Skeletal muscle satellite cell (primary cell): ENCODE results near the gene CTSS.
"Not testable (repeated sequence)": the region's sequence is repeated elsewhere in the genome, so short reads cannot be mapped to it uniquely, and the experiment has no call there.

Experiments used
- H3K27me3 ChIP-seq: 2 replicates; pipeline ENCODE4 v1.7.0; 2013; ENCODE audit warnings: low read length; ENCODE audit not compliant: control insufficient read depth, insufficient read depth
- H3K36me3 ChIP-seq: 2 replicates; pipeline ENCODE4 v1.7.0; 2013; ENCODE audit warnings: mild to moderate bottlenecking, control low read depth, low read length; ENCODE audit not compliant: insufficient read depth
- H3K4me1 ChIP-seq: 2 replicates; pipeline ENCODE4 v1.7.0; 2013; ENCODE audit warnings: low read length; ENCODE audit not compliant: control insufficient read depth, insufficient read depth
- H3K4me2 ChIP-seq: 2 replicates; pipeline ENCODE4 v1.7.0; 2013; ENCODE audit warnings: mild to moderate bottlenecking, low read length
- H3K4me3 ChIP-seq: 2 replicates; pipeline ENCODE4 v1.7.0; 2013; ENCODE audit warnings: low read length
- H3K9ac ChIP-seq: 2 replicates; pipeline ENCODE4 v1.7.0; 2013; ENCODE audit warnings: mild to moderate bottlenecking, low read depth, low read length, moderate library complexity
- H3K9me3 ChIP-seq: replicated peaks from 2 replicates; pipeline ENCODE4 v1.7.0; 2013; ENCODE audit warnings: mild to moderate bottlenecking, control low read depth, low read length

The CTSS gene

DNA sequence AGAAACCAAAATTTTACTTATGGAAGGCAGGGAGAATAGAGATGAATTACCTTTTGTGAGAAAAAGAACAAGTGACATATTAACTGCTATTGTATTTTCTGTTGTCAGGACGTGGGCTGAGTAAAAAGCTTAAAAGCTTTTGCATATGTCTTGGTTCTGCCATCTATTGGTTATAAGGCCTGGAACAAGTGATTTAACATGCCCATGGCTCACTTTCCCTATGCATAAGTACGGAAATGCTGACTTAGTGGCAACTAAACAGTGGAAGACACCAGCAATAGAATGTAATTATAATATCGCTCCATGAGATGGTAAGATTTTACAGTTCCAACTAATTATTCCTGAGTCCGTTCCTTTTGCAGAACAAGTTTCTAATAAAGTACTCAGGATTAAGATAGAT lies 6.7 kb upstream of the CTSS start:
- Histone ChIP-seq H3K4me2 (no peak overlapping the region), H3K4me3 (no peak overlapping the region), H3K36me3 (no peaks in the 10 kb centered on the region), H3K9ac (no peak overlapping the region), H3K9me3 (no peaks in the 10 kb centered on the region), H3K27me3 (no peaks in the 10 kb centered on the region), H3K4me1 (no peaks in the 10 kb centered on the region)

DNA sequence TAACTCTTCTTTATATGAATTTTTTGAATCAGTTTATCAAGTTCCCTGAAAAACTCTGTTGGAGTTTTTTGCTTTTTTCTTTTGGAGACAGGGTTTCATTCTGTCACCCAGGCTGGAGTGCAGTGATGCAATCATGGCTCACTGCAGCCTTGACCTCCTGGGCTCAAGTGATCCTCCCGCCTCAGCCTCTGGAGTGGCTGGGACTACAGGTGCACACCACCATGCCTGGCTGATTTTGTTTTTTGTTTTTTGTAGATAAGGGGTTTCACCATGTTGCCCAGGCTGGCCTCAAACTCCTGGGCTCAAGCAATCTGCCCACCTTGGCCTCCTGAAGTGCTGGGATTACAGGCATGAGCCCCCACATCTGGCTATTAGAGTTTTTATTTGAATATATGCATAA lies 2.1 kb upstream of the CTSS start:
- not testable (repeated sequence) for H3K9ac ChIP-seq, H3K36me3 ChIP-seq, H3K9me3 ChIP-seq, H3K4me2 ChIP-seq, H3K27me3 ChIP-seq, H3K4me3 ChIP-seq
- peaks cover 11% of the 10 kb centered on the region for H3K4me1 ChIP-seq

GRCh38 chr1:150765977-150766301 lies 361 bp upstream of the CTSS start:
- not testable (repeated sequence) for H3K9me3 ChIP-seq, H3K9ac ChIP-seq, H3K4me3 ChIP-seq, H3K36me3 ChIP-seq, H3K27me3 ChIP-seq
- H3K4me2 ChIP-seq, result peak overlapping the region; percentile 53
- H3K4me1 ChIP-seq, result peaks cover 11% of the 10 kb centered on the region

- Histone ChIP-seq H3K4me3 (no peak overlapping the region), H3K4me2 (peak overlapping the region; percentile 53), H3K27me3 (no peaks in the 10 kb centered on the region), H3K36me3 (no peaks in the 10 kb centered on the region), H3K9ac (peak overlapping the region; percentile 26), H3K9me3 (no peaks in the 10 kb centered on the region), H3K4me1 (peaks cover 11% of the 10 kb centered on the region)
These were observed 919 bp downstream of the CTSS start for GRCh38 chr1:150764617-150765101.

DNA sequence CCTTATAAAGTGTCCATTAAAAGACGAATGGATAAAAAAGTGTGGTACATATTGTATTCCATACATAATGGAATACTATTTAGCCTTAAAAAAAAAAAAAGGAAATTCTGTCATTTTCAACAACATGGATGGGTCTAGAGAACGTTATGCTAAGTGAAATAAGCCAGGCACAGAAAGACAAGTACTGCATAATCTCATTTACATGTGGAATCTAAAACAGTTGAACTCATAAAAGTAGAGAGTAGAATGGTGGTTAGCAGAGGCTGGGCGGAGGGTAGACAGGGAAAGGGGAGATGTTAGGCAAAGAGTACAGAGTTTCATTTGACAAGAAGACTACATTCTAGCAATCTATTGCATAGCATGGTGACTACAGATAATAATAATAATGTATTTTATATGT lies 2.6 kb downstream of the CTSS start:
- Histone ChIP-seq H3K36me3 (no peaks in the 10 kb centered on the region), H3K9me3 (no peaks in the 10 kb centered on the region), H3K4me2 (no peak overlapping the region), H3K4me1 (peaks cover 11% of the 10 kb centered on the region), H3K27me3 (no peaks in the 10 kb centered on the region), H3K9ac (no peak overlapping the region), H3K4me3 (no peak overlapping the region)

DNA sequence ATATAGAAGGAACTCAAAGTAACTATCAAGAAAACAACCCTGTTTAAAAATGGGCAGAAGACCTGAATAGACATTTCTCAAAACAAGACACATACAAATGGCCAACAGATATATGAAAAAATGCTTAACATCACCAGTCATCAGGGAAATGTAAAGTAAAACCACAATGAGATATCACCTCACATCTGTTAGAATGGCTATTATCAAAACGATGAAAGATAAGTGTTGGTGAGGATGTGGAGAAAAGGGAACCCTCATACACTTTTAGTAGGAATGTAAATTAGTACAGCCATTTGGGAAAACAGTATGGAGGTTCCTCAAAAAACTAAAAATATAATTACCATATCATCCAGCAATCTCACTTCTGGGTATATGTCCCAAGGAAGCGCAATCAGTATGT lies 3.0 kb downstream of the CTSS start:
- Histone ChIP-seq H3K4me2 (no peak overlapping the region), H3K4me1 (peaks cover 11% of the 10 kb centered on the region), H3K27me3 (no peaks in the 10 kb centered on the region), H3K9ac (no peak overlapping the region), H3K9me3 (no peaks in the 10 kb centered on the region), H3K4me3 (no peak overlapping the region), H3K36me3 (no peaks in the 10 kb centered on the region)

- H3K27me3 ChIP-seq, result no peaks in the 10 kb centered on the region
- H3K4me1 ChIP-seq, result peaks cover 11% of the 10 kb centered on the region
- no peaks in the 10 kb centered on the region for H3K9me3 ChIP-seq
- H3K4me3 ChIP-seq, result no peak overlapping the region
- no peaks in the 10 kb centered on the region for H3K36me3 ChIP-seq
- no peak overlapping the region for H3K4me2 ChIP-seq
- no peak overlapping the region for H3K9ac ChIP-seq
These were observed 3.8 kb downstream of the CTSS start for GRCh38 chr1:150761801-150762200.

GRCh38 chr1:150760013-150760412 lies 5.6 kb downstream of the CTSS start:
- Histone ChIP-seq H3K36me3 (no peaks in the 10 kb centered on the region), H3K4me3 (no peak overlapping the region), H3K9me3 (no peaks in the 10 kb centered on the region), H3K27me3 (no peaks in the 10 kb centered on the region), H3K9ac (no peak overlapping the region), H3K4me1 (peaks cover 8% of the 10 kb centered on the region), H3K4me2 (no peak overlapping the region)

GRCh38 chr1:150753416-150753815 lies 12.2 kb downstream of the CTSS start:
- no peaks in the 10 kb centered on the region for H3K36me3 ChIP-seq

GRCh38 chr1:150751443-150751842 lies 14.1 kb downstream of the CTSS start:
- no peaks in the 10 kb centered on the region for H3K36me3 ChIP-seq
- H3K9me3 ChIP-seq, result no peaks in the 10 kb centered on the region
- no peak overlapping the region for H3K9ac ChIP-seq
- H3K4me2 ChIP-seq, result no peak overlapping the region
- no peaks in the 10 kb centered on the region for H3K27me3 ChIP-seq
- H3K4me3 ChIP-seq, result no peak overlapping the region
- H3K4me1 ChIP-seq, result no peaks in the 10 kb centered on the region

More at GRCh38 chr1:150753416-150753815, 12.2 kb downstream of the CTSS start:
- Histone ChIP-seq H3K9me3 (no peaks in the 10 kb centered on the region), H3K9ac (no peak overlapping the region), H3K27me3 (no peaks in the 10 kb centered on the region), H3K4me1 (no peaks in the 10 kb centered on the region), H3K4me2 (no peak overlapping the region), H3K4me3 (no peak overlapping the region)

DNA sequence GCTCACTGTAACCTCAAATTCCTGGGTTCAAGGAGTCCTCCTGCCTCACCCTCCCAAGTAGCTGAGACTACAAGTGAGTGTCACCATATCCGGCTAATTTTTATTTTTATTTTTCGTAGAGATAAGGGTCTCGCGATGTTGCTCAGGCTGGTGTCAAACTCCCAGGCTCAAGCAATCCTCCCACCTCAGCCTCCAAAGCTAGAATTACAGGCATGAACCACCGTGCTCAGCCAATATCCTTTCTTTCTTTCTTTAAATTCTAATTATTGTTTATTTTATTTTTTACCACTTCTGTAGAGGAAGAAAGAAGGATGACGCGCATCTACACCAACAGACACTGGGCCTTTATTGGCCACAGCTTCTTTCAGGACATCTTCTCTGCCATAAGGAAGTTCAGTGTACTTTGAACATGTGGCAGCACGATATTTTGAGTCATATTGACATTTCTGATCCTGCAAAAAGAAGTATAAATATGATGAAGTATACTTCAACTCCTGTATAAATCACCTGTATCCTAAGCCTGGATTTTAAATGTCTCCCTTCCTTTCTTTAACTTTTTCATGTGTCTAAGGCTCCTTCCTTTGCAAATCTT lies 15.8 kb downstream of the CTSS start:
- Histone ChIP-seq H3K27me3 (no peaks in the 10 kb centered on the region), H3K4me3 (no peak overlapping the region), H3K9me3 (no peaks in the 10 kb centered on the region), H3K4me1 (no peaks in the 10 kb centered on the region), H3K9ac (no peak overlapping the region), H3K36me3 (no peaks in the 10 kb centered on the region), H3K4me2 (no peak overlapping the region)

GRCh38 chr1:150748878-150749719 lies 16.5 kb downstream of the CTSS start:
- Histone ChIP-seq H3K9ac (no peak overlapping the region), H3K4me3 (no peak overlapping the region), H3K27me3 (no peaks in the 10 kb centered on the region), H3K4me2 (no peak overlapping the region), H3K9me3 (no peaks in the 10 kb centered on the region), H3K36me3 (no peaks in the 10 kb centered on the region), H3K4me1 (no peaks in the 10 kb centered on the region)
